ENCODE data around the gene MRI1. TPM values are rescaled to one million over a fixed set of nuclear protein-coding genes. Genes with fewer than 3 reads are reported as not detected.

Gene MRI1
- polyA plus RNA-seq, 1 donor from 2014 or later: 71.2 TPM

GRCh38 chr19:13823256-13823655 lies 58.9 kb downstream of the MRI1 start:
- H3K27me3 ChIP-seq (ENCODE audit: insufficient read depth, low read depth, low read length): no peaks in the 10 kb centered on the region
- peaks cover 10% of the 10 kb centered on the region for H3K36me3 ChIP-seq (ENCODE audit: insufficient read depth, low read length)
- no peaks in the 10 kb centered on the region for H3K9me2 ChIP-seq (ENCODE audit: insufficient read depth, low read length)
- H3K4me2 ChIP-seq (ENCODE audit: low read length): no peak overlapping the region
- no peak overlapping the region for H3K4me3 ChIP-seq (ENCODE audit: low read length)
- no peaks in the 10 kb centered on the region for H3K9me3 ChIP-seq (ENCODE audit: low read length)
- TF ChIP-seq CTCF (IDR thresholded peaks at IDR 0.05; ENCODE audit: poor library complexity, severe bottlenecking) (no peak), POLR2AphosphoS5 (IDR thresholded peaks at IDR 0.05) (no peak), REST (IDR thresholded peaks at IDR 0.05; ENCODE audit: borderline replicate concordance) (no peak), EP300 (conservative IDR thresholded peaks at IDR 0.05; ENCODE audit: poor library complexity, severe bottlenecking) (no peak)
- H3K79me2 ChIP-seq (replicated peaks; ENCODE audit: insufficient read depth, low read length): no peaks in the 10 kb centered on the region
- H3F3A ChIP-seq (ENCODE audit: insufficient read depth, low read length, poor library complexity, severe bottlenecking): no peaks in the 10 kb centered on the region
- H3K9ac ChIP-seq (ENCODE audit: low read length): no peak overlapping the region
- H3K27ac ChIP-seq (ENCODE audit: low read length): no peak overlapping the region
- no peak overlapping the region for H2AFZ ChIP-seq (ENCODE audit: low read depth, low read length)
- no peaks in the 10 kb centered on the region for H4K20me1 ChIP-seq (ENCODE audit: insufficient read depth)

Small RNA genes within 50 kb of the gene (small RNA-seq; reads per million reads assigned to genes)
- gene RN7SL619P: 0 reads per million in 3 experiments

Other genes starting within 250 kb of the MRI1 start
- gene C19orf53, start 9.9 kb downstream of the MRI1 start, polyA plus RNA-seq: 104 and 134 TPM in 2 replicates
- 4.7 and 6.1 TPM in 2 replicates for gene ZSWIM4, start 30.9 kb downstream of the MRI1 start, polyA plus RNA-seq
- 3.2 and 3.8 TPM in 2 replicates for gene NANOS3, start 112.6 kb downstream of the MRI1 start, polyA plus RNA-seq
- gene BRME1, start 141.6 kb downstream of the MRI1 start, polyA plus RNA-seq: 6.2 and 8.5 TPM in 2 replicates
- 24.5 and 26.9 TPM in 2 replicates for gene CC2D1A, start 141.7 kb downstream of the MRI1 start, polyA plus RNA-seq
- gene PODNL1, start 173.9 kb downstream of the MRI1 start, polyA plus RNA-seq: not detected in 2 replicates
- 39.4 and 57.6 TPM in 2 replicates for gene DCAF15, start 188.0 kb downstream of the MRI1 start, polyA plus RNA-seq
- gene RFX1, start 241.8 kb downstream of the MRI1 start, polyA plus RNA-seq: 2.2 and 3.0 TPM in 2 replicates

Data from neural cell (in vitro differentiated cells).